Omental fat pad (tissue), 4 donors: ENCODE measurements around the gene MMEL1. TPM values are rescaled to one million over a fixed set of nuclear protein-coding genes. Genes with fewer than 3 reads are reported as not detected.

Source experiments
- ATAC-seq: fragments of 150-250 bp; one replicate; pipeline ENCODE4 v1.9.1; 2016; ENCODE audit warnings: mild to moderate bottlenecking, moderate library complexity; ENCODE audit not compliant: low FRiP score
- DNase-seq: peaks from one replicate; pipeline ENCODE4 v3.0.0-alpha.2; 2019; ENCODE audit warnings: low spot score
- total RNA-seq, 4 donors: library from RNA; depleted of rRNA; stranded (reverse); fragments of >200 nt; gene quantifications; one replicate each; pipeline ENCODE4 v1.1.0, GENCODE V29; 2016
- TF ChIP-seq, protein P1 (sequence below), 3 donors: fragments of 450-650 bp; IDR thresholded peaks; one replicate each; pipeline ENCODE4 v1.5.1; 2016 to 2017; ENCODE audit warnings: antibody characterized with exemption in 3 of 3, mild to moderate bottlenecking in 3 of 3, moderate library complexity in 2 of 3

Gene MMEL1
- total RNA-seq, 4 donors from 2014 or later: 1.6 to 2.4 (median 1.6) TPM; not detected in 1

- DNase-seq (no peak), ATAC-seq (no peak)
- TF ChIP-seq, protein P1, sequence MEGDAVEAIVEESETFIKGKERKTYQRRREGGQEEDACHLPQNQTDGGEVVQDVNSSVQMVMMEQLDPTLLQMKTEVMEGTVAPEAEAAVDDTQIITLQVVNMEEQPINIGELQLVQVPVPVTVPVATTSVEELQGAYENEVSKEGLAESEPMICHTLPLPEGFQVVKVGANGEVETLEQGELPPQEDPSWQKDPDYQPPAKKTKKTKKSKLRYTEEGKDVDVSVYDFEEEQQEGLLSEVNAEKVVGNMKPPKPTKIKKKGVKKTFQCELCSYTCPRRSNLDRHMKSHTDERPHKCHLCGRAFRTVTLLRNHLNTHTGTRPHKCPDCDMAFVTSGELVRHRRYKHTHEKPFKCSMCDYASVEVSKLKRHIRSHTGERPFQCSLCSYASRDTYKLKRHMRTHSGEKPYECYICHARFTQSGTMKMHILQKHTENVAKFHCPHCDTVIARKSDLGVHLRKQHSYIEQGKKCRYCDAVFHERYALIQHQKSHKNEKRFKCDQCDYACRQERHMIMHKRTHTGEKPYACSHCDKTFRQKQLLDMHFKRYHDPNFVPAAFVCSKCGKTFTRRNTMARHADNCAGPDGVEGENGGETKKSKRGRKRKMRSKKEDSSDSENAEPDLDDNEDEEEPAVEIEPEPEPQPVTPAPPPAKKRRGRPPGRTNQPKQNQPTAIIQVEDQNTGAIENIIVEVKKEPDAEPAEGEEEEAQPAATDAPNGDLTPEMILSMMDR (IDR thresholded peaks at IDR 0.05): no peak
These were observed 41.1 kb downstream of the MMEL1 start for GRCh38 chr1:2591581-2592261.

DNA sequence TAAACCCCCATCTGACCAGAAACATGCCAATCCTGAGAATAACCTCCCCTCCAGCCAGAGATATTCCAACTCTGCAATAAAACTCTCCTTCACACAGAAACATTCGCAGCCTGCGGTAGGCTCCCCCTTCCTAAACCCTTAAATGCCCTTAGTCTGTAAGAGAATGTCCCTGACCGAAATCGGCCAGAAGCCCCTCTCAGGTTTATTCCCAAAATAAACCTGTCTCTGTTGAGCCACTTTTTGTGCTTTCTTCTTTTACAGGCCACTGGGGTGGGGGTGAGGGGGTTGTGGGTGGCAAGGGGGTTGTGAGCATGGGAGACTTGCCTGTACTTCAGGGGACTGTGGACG, 41.6 kb downstream of the MMEL1 start:
- DNase-seq (no peak), ATAC-seq (no peak)
- TF ChIP-seq, protein P1 (IDR thresholded peaks at IDR 0.05): no peak

DNA sequence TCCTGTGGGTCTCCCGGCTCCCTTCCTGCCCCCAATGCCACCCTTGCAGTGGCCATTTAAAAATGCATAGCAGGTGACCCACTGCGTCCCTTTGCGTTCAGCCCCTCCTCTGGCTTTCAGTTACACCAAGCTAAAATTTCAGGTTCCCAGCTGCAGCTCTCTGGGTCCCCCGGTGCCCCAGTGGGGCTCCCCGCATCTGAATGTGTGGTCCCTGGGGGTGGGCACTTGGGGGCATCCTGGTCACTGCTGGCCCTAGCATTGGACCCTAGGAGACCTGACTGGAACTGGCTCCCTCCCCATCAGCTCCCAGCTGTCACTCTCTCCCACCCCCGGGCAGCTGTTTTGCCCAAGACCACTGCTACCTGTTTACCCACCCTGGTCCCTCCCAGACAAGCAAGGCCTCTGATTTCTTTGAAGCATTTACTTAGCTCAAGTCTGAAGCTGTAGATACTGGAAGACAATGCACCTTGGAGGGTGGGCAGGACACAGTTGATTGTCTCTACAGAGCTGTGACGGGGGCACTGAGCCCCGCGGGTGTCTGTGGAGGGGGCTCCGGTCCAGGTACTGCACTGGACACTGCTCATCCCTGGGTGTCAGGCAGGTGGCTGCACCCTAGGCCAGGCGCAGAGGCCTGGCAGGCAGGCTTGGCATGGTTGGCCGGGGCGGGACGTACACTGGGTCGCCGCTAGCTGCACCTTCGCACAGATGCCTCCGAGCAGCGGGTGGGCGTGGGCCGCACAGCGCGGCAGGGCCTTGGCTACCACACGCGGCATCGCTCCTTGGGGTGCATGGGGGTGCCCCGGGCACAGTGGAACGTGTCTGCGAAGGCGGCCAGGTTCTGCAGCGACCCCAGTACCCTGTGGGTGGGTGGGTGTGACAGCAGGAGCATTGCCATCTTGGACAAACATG, 42.3 kb downstream of the MMEL1 start:
- DNase-seq (no peak), ATAC-seq (no peak)
- TF ChIP-seq, protein P1 (IDR thresholded peaks at IDR 0.05): no peak

GRCh38 chr1:2589431-2590232, 43.2 kb downstream of the MMEL1 start:
- no peak for ATAC-seq
- DNase-seq: no peak
- TF ChIP-seq, protein P1 (IDR thresholded peaks at IDR 0.05): no peak

- DNase-seq: no peak
- ATAC-seq: no peak
- TF ChIP-seq, protein P1 (IDR thresholded peaks at IDR 0.05): no peak
These were observed 44.0 kb downstream of the MMEL1 start for GRCh38 chr1:2588661-2589430.

DNA sequence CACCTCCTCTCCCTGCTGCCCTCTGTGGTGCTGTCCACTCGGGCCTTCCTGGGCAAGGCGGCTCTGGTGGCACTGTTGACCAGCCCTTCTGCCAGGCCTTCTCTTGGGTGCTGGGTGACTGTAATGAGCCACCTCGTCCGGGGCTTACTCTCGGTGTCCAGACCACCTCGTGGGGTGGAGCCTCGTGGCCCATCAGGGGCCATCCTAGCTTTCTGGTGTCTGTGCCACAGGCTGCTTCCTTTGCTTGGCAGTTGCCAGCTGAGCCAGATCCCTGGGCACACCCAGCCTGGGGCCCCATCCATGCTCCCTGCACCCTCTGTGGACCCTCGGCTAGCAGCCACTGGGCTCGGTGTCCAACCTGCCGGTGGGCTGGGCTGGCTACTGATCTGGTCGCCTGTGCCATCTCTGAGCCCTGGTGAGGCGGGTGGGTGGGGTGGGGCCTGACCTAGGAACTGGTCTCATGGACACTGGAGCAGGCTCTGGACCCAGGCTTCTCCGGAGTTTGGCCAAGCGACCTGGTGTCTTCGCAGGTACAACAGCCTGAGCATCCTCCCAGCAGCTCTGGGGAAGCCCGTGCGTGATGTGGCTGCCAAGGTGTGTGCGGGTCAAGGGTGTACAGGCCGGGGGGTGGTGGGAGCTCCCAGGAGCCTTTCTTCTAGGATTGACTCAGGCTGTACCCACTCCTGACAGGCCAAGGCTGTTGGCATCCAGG, 44.8 kb downstream of the MMEL1 start:
- DNase-seq (no peak), ATAC-seq (no peak)
- TF ChIP-seq, protein P1 (IDR thresholded peaks at IDR 0.05): no peak
